Urothelium cell line (cell line): Measurements from ENCODE around the gene CAMK1D.

Source experiments
- DNase-seq: peaks from one replicate; pipeline ENCODE4 v3.0.0; 2011; ENCODE audit warnings: low spot score, mixed read lengths
- FAIRE-seq: peaks from 2 replicates; lab custom pipeline; 2011; peaks lifted over from hg19 to GRCh38; lab: Jason Lieb, UNC

Gene CAMK1D

GRCh38 chr10:12367272-12367671 is 17.9 kb downstream of the CAMK1D start:
- FAIRE-seq (no peak), DNase-seq (no peak)

- FAIRE-seq (no peak), DNase-seq (no peak)
Measured at GRCh38 chr10:12369982-12370381, 20.6 kb downstream of the CAMK1D start.

- DNase-seq (no peak), FAIRE-seq (no peak)
Measured at GRCh38 chr10:12372846-12373245, 23.5 kb downstream of the CAMK1D start.

DNA sequence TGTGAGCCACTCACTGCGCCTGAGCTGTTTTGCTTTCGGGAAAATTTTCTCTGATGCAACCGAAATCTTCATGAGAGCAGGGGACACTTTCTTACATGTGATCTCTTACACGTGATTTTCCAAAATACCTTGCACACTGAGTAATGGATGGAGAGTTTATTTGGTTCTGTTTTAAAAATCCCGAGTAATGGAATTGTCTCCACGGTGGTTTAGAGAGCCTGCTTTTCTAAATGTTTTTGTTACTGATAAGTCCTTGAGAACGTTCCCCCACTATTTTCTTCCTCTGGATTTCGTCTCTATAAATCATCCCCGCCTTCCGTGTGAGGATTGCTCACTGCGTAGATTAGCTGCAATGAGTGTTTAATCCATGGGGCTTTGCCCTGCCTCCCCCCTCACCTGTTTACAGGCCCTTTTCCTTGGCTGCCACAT is 25.7 kb downstream of the CAMK1D start:
- FAIRE-seq (no peak), DNase-seq (no peak)

GRCh38 chr10:12376211-12376610 is 26.9 kb downstream of the CAMK1D start:
- no peak for DNase-seq
- no peak for FAIRE-seq

DNA sequence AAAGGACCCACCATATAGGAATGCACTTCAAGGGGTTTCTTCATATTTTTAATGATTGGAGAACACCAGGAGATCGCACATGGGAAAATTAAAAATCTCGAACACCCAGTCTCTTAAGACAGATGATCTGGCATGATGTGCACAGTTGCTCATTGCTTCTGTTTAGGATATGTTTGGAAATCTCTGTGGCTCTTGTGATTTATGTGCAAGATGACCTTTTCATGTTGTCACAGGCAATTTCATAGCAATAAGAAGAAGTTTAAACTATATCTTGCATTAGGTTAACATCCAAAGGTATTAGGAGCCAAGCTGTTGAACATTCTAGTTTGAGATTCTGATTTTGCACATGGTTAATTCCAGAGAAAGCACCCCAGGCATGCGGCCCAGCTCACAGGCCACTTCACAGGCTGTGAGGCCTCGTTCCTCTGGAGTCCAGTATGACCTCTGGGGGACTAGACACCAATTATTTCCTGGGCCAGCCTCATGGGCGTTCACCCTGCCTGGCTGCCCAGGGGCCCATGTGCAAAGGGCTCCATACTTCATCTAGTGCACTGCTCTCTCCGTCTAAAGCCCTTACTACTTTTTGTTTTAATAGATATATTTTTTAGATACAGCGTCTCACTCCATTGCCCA is 28.4 kb downstream of the CAMK1D start:
- FAIRE-seq, result no peak
- no peak for DNase-seq

DNA sequence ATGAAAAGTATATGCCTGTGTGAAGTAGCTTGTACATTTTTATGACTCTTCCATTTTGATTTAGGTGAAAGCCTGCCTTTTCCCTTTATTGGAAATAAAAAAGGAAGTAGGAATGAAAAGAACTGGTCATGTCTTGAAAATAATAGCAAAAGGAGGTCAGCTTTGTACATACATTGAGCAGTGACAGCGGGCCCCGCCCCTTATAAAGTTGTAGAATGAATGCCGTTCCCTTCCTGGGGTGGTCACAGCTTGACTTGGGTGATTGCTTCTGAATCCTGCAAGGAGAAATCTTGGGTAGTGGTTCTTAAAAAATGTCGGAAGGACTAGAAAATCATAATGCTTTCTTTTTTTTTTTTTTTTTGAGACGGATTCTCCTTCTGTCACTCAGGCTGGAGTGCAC is 31.7 kb downstream of the CAMK1D start:
- DNase-seq (no peak), FAIRE-seq (no peak)

GRCh38 chr10:12381536-12382156 is 32.3 kb downstream of the CAMK1D start:
- no peak for FAIRE-seq
- no peak for DNase-seq

DNA sequence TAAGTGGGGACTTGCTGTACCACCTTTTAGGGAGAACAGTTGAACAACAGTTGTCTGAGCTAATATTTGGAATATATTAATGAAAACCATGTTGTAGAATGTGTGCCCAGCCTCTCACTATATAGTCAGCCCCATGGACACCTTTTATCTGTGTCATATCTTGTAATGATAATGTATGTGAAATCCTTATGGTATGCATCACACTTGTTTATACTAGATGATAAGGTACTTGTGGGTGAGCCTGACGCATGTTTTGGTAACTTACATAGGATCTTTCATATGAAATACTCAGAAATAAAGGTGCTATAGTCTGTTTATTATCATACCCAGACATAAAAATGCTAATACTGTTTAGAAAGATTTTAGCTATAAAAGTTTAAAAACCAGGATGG is 32.8 kb downstream of the CAMK1D start:
- FAIRE-seq (no peak), DNase-seq (no peak)

DNA sequence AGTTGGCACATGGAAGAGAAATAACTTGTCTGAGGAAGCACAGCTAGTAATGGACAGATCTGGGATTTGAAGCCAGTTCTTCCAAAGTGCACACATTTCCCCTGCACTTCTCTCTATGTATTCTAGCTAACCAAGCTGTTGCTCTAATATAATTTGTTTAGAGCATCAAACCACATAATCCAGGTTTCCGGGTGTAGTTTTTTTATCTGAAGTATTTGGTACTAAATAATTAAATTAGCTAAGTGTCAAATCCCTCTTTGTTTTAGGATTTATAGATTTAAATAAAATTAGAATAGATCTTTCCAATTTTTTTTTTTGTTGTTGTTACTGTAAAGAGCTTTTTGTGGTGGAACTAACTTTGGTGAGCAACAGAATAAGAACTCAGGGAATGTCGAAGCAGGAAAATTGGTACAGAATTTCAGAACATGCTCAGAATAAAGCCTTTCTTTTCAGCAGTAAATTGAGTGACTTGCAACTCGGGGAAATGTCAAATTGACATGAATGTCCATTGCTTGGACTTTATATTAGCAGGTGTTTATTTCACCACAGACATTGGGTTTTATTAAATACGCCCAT is 33.7 kb downstream of the CAMK1D start:
- FAIRE-seq (no peak), DNase-seq (no peak)

DNA sequence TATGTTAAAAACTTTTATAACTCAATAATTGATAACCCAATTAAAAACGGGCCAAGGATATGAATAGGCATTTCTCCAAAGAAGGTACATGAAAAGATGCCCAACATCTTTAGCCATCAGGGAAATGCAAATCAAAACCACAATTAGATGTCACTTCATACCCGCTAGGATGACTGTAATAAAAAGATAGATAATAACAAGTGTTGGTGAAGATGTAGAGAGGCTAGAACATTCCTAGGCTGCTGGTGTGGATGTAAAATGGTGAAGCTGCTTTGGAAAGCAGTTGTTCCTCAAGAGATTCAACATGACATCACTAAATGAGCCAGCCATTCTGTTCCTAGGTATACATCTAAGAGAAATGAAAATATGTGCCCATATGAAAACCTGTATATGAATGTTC is 35.6 kb downstream of the CAMK1D start:
- no peak for DNase-seq
- FAIRE-seq, result no peak

DNA sequence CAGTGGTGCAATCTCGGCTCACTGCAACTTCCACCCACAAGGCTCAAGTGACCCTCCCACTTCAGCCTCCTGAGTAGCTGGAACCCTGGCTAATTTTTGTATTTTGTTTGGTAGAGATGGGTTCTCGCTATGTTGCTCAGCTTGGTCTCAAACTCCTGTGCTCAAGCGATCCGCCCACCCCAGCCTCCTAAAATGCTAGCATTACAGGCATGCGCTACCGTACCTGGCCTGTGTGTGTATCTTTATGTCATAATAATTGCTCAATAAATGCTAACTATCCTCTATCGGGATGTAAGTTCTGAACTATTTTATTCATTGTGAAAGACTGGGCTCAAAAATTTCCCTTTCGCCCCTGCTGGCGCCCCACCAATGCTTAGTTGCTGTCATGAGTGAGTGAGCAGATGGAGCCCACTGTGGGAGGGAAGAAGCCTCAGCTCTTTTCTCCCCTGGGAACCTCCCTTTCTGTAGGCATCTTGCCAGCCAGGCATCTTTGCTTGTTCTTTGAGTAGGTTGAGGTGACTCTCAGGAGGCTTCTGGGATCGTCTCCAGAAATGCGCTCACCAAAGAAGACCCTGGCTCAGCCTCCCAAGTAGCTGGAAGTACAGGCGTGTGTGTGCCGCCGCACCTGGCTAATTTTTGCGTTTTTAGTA is 38.3 kb downstream of the CAMK1D start:
- no peak for FAIRE-seq

DNA sequence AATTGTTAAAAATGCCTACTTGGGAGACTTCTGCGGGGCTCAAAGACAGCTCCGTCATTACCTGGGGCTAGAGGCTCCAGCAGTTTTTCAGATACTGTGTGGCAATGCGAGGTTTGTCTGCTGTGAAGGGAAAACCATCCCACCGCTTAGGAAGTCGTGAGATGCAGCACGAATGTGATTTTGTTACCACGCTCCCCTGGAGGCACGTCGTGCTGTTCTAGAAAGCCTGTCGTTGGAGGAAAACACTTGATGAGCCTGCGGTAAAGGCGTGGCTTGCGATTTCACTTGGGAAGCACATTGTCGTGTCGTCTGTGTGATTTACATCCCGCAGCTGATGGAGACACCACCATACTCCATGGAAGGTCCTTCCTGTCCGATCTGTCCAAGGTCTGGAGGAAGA is 39.3 kb downstream of the CAMK1D start:
- no peak for DNase-seq
- FAIRE-seq, result no peak

More for the DNA sequence above, 38.3 kb downstream of the CAMK1D start:
- no peak for DNase-seq

- DNase-seq, result no peak
- FAIRE-seq, result no peak
Measured at GRCh38 chr10:12389154-12389734, 39.9 kb downstream of the CAMK1D start.

- DNase-seq, result no peak
- no peak for FAIRE-seq
Measured at GRCh38 chr10:12390733-12391132, 41.4 kb downstream of the CAMK1D start.

- FAIRE-seq, result no peak
- DNase-seq, result no peak
Measured at GRCh38 chr10:12391206-12391605, 41.9 kb downstream of the CAMK1D start.

GRCh38 chr10:12393831-12394230 is 44.5 kb downstream of the CAMK1D start:
- DNase-seq (no peak), FAIRE-seq (peak; percentile 40)

DNA sequence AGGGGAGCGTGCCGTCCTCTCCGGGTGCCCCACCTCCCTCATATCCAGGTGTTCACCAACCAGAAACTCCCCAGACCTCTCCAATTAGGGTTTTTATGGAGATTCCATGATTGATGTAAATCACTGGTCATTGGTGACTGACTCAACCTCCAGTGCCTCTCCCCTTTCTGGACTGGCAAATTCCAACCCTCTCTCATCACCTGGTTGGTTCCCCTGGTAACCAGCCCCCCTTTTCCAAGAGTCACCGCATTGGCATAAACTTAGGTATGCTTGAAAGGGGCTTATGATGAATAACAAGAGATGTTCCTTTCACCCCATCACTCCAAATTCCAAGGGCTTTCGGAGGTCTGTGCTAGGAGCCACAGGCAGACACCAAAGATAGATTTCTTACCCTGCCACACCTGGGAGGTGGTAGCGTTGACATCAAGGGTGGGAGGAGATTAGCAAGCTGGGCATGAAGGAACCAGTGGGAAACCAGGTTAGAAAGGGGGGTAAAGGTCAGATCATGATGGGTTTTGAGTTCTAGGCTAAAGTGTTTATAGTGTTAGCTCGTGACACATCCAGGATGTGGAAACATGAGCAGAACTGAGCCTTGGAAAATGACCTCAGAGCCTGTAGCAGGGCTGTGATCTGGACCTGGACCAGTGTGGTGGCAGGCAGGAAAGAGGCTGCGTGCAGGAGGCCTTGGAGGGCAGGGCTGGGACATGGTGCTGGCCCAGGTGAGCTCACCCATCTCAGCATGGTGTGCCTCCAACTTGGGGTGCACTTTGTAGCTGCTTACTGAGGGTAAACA is 45.1 kb downstream of the CAMK1D start:
- peak; percentile 68 for DNase-seq
- FAIRE-seq, result no peak

DNA sequence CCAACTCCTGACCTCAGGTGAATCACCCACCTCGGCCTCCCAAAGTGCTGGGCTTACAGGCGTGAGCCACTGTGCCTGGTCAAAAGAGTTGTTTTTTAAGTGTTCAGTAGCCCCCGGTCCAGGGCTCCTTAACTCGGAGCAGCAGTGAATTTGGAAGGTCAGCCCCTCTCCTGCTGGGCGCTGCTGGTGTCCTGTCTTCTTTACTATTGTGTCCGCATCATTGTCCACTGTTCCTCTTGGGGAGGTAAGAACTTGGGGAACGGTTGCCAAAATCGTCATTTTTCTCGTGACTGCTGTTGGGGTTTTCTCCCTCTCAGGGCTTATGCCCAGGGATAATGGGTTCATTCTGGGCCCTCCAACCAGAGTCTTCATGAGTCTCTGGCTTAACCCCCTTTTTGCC is 46.7 kb downstream of the CAMK1D start:
- DNase-seq, result no peak
- no peak for FAIRE-seq

GRCh38 chr10:12396567-12396966 is 47.2 kb downstream of the CAMK1D start:
- no peak for DNase-seq
- no peak for FAIRE-seq
